HEK293 (cell line): ENCODE results near the gene F2.

Experiments
- BCL6B ChIP-seq: fragments of 450-650 bp; formaldehyde crosslinking; IDR thresholded peaks from 2 replicates; pipeline ENCODE4 v1.5.1; 2017; ENCODE audit warnings: missing biosample characterization, missing genetic modification characterization
- ELK4 ChIP-seq: IDR thresholded peaks from 2 replicates; pipeline ENCODE4 v1.6.1; 2011; ENCODE audit warnings: mild to moderate bottlenecking, low read depth, low read length, borderline replicate concordance
- GLI2 ChIP-seq: fragments of 450-650 bp; formaldehyde crosslinking; IDR thresholded peaks from 2 replicates; pipeline ENCODE4; 2017; ENCODE audit warnings: missing biosample characterization, missing genetic modification characterization, low read depth, borderline replicate concordance
- KLF1 ChIP-seq: fragments of 450-650 bp; formaldehyde crosslinking; IDR thresholded peaks from 2 replicates; pipeline ENCODE4 v1.5.1; 2016; ENCODE audit warnings: missing biosample characterization, missing genetic modification characterization
- OSR2 ChIP-seq: fragments of 450-650 bp; formaldehyde crosslinking; IDR thresholded peaks from 2 replicates; pipeline ENCODE4 v1.5.1; 2016; ENCODE audit warnings: missing biosample characterization, missing genetic modification characterization
- PRDM1 ChIP-seq: fragments of 450-650 bp; formaldehyde crosslinking; IDR thresholded peaks from 2 replicates; pipeline ENCODE4; 2016; ENCODE audit warnings: missing biosample characterization, missing genetic modification characterization
- RBAK ChIP-seq: fragments of 450-650 bp; formaldehyde crosslinking; IDR thresholded peaks from 2 replicates; pipeline ENCODE4 v1.5.1; 2016; ENCODE audit warnings: missing biosample characterization, missing genetic modification characterization
- ZBTB10 ChIP-seq: fragments of 450-650 bp; formaldehyde crosslinking; IDR thresholded peaks from 2 replicates; pipeline ENCODE4 v1.5.1; 2016; ENCODE audit warnings: missing biosample characterization, missing genetic modification characterization
- ZBTB11 ChIP-seq: fragments of 450-650 bp; formaldehyde crosslinking; conservative IDR thresholded peaks from 2 replicates; pipeline ENCODE4 v1.5.1; 2016; ENCODE audit warnings: low read depth, missing biosample characterization, missing genetic modification characterization
- ZBTB49 ChIP-seq: fragments of 450-650 bp; formaldehyde crosslinking; IDR thresholded peaks from 2 replicates; pipeline ENCODE4 v1.5.1; 2016; ENCODE audit warnings: missing biosample characterization, missing genetic modification characterization, low read depth
- ZBTB8A ChIP-seq: fragments of 450-650 bp; formaldehyde crosslinking; IDR thresholded peaks from 2 replicates; pipeline ENCODE4 v1.5.1; 2016; ENCODE audit warnings: missing biosample characterization, missing genetic modification characterization
- ZEB2 ChIP-seq: fragments of 450-650 bp; formaldehyde crosslinking; IDR thresholded peaks from 2 replicates; pipeline ENCODE4 v1.5.1; 2016; ENCODE audit warnings: missing biosample characterization, missing genetic modification characterization
- ZNF121 ChIP-seq: fragments of 450-650 bp; formaldehyde crosslinking; IDR thresholded peaks from 2 replicates; pipeline ENCODE4 v1.5.1; 2016; ENCODE audit warnings: missing biosample characterization, missing genetic modification characterization
- ZNF157 ChIP-seq: fragments of 450-650 bp; formaldehyde crosslinking; IDR thresholded peaks from 2 replicates; pipeline ENCODE4 v1.5.1; 2016; ENCODE audit warnings: missing biosample characterization, missing genetic modification characterization
- ZNF362 ChIP-seq: fragments of 450-650 bp; formaldehyde crosslinking; IDR thresholded peaks from 2 replicates; pipeline ENCODE4 v1.5.1; 2016; ENCODE audit warnings: missing biosample characterization, missing genetic modification characterization
- ZNF449 ChIP-seq: fragments of 450-650 bp; formaldehyde crosslinking; IDR thresholded peaks from 2 replicates; pipeline ENCODE4 v1.5.1; 2017; ENCODE audit warnings: missing biosample characterization, mild to moderate bottlenecking, missing genetic modification characterization, moderate library complexity
- ZNF549 ChIP-seq: fragments of 450-650 bp; IDR thresholded peaks from 2 replicates; pipeline ENCODE4 v1.5.1; 2018; ENCODE audit warnings: missing biosample characterization, missing genetic modification characterization, mild to moderate bottlenecking, inconsistent platforms, moderate library complexity
- ZNF555 ChIP-seq: fragments of 450-650 bp; formaldehyde crosslinking; conservative IDR thresholded peaks from 2 replicates; pipeline ENCODE4 v1.5.1; 2017; ENCODE audit warnings: missing biosample characterization, mild to moderate bottlenecking, missing genetic modification characterization, inconsistent platforms
- ZNF561 ChIP-seq: fragments of 450-650 bp; IDR thresholded peaks from 2 replicates; pipeline ENCODE4 v1.5.1; 2018; ENCODE audit warnings: missing biosample characterization, missing genetic modification characterization, borderline replicate concordance
- ZNF626 ChIP-seq: fragments of 450-650 bp; sonication (Bioruptor Pico); formaldehyde crosslinking; IDR thresholded peaks from 2 replicates; pipeline ENCODE4 v1.5.1; 2018; ENCODE audit warnings: missing biosample characterization, missing genetic modification characterization, inconsistent platforms
- ZNF658 ChIP-seq: fragments of 450-650 bp; formaldehyde crosslinking; IDR thresholded peaks from 2 replicates; pipeline ENCODE4; 2016; ENCODE audit warnings: missing biosample characterization, missing genetic modification characterization

The F2 gene

GRCh38 chr11:46700241-46701077, 18.6 kb upstream of the F2 start, which contains the start of the genes ARHGAP1 and ZNF408 (continued):
- TF ChIP-seq KLF1 (tag by site-specific recombination) (peak; percentile 78), GLI2 (no peak), BCL6B (tag by site-specific recombination) (no peak), ZBTB8A (tag by site-specific recombination) (peak; percentile 92), PRDM1 (tag by site-specific recombination) (0 out of 2 replicates have a peak, but pooled peaks have one; percentile 25), ZNF121 (tag by site-specific recombination) (no peak), ZNF157 (tag by site-specific recombination) (no peak), ZNF362 (peak; percentile 94), ZNF449 (tag by site-specific recombination) (peak; percentile 66), ZNF626 (tag by site-specific recombination) (no peak; the same call in 1 of the 2 replicates), ELK4 (peak; percentile 99), ZBTB10 (tag by site-specific recombination) (no peak), ZBTB11 (peak; percentile 100), ZNF555 (tag by site-specific recombination) (no peak), ZNF658 (tag by site-specific recombination) (no peak), RBAK (tag by site-specific recombination) (no peak), ZEB2 (tag by site-specific recombination) (peak; percentile 70; the same call in 1 of the 2 replicates), OSR2 (0 out of 2 replicates have a peak, but pooled peaks have one; percentile 13), ZBTB49 (tag by site-specific recombination) (no peak), ZNF561 (tag by site-specific recombination) (peak; percentile 81; the same call in 1 of the 2 replicates), ZNF549 (tag by site-specific recombination) (no peak)
